IMR-90 (cell line): ENCODE data around the gene PIKFYVE. TPM values are rescaled to one million over a fixed set of nuclear protein-coding genes. Genes with fewer than 3 reads are reported as not detected.

Experiments used
- ATAC-seq: fragments of 200-7000 bp; cut with Tn5 transposase; 2 replicates; pipeline ENCODE4 v1.9.1; 2020; ENCODE audit warnings: low read depth, mild to moderate bottlenecking, moderate library complexity
- BruUV-seq: library from RNA; stranded (reverse); fragments of 400-500 nt; replicated peaks from 2 replicates; lab custom pipeline; 2021; lab: Mats Ljungman, UMichigan
- CTCF ChIA-PET: fragments of 300-600 bp; formaldehyde crosslinking; extraction: SDS; loops from one replicate; lab custom pipeline; 2021; ENCODE audit warnings: antibody characterized with exemption; lab: Yijun Ruan, JAX
- POLR2A ChIA-PET: fragments of 300-600 bp; sonication (Branson Sonifier 250); formaldehyde crosslinking; loops from one replicate; lab custom pipeline; 2022; ENCODE audit warnings: antibody characterized with exemption; ENCODE audit not compliant: unreplicated experiment; lab: Charles Lee
- DNase-seq: peaks from one replicate; pipeline ENCODE4 v3.0.0; 2013
- H2AFZ ChIP-seq: replicated peaks from 2 replicates; pipeline ENCODE3; 2013; ENCODE audit warnings: low read length, mild to moderate bottlenecking; ENCODE audit not compliant: poor library complexity
- H2AK5ac ChIP-seq: 2 replicates; pipeline ENCODE4 v1.6.1; 2013; ENCODE audit warnings: low read depth, low read length, inconsistent platforms
- H2AK9ac ChIP-seq: replicated peaks from 2 replicates; pipeline ENCODE3; 2013; ENCODE audit warnings: mild to moderate bottlenecking, low read depth, low read length, moderate library complexity; ENCODE audit not compliant: poor library complexity
- H2BK120ac ChIP-seq: 2 replicates; pipeline ENCODE4 v1.6.1; 2013; ENCODE audit warnings: low read depth, low read length, inconsistent platforms
- H2BK15ac ChIP-seq: 3 replicates; pipeline ENCODE4 v1.6.1; 2013; ENCODE audit warnings: low read depth, low read length, inconsistent platforms
- H2BK20ac ChIP-seq: 2 replicates; pipeline ENCODE4 v1.6.1; 2013; ENCODE audit warnings: low read depth, mild to moderate bottlenecking, inconsistent platforms, low read length, moderate library complexity
- H2BK5ac ChIP-seq: 2 replicates; pipeline ENCODE4 v1.6.1; 2013; ENCODE audit warnings: mild to moderate bottlenecking, low read depth, low read length, inconsistent platforms; ENCODE audit not compliant: poor library complexity, severe bottlenecking
- H3K14ac ChIP-seq: replicated peaks from 2 replicates; pipeline ENCODE4 v1.6.1; 2013; ENCODE audit warnings: low read depth, low read length, inconsistent platforms
- H3K18ac ChIP-seq: 2 replicates; pipeline ENCODE4 v1.6.1; 2013; ENCODE audit warnings: low read depth, low read length, control low read depth
- H3K23ac ChIP-seq: 2 replicates; pipeline ENCODE4 v1.6.1; 2013; ENCODE audit warnings: low read depth, low read length, inconsistent platforms
- H3K27ac ChIP-seq: 2 replicates; pipeline ENCODE4 v1.5.1; 2013; ENCODE audit warnings: mild to moderate bottlenecking, control low read depth, low read length; ENCODE audit not compliant: insufficient read depth
- H3K27me3 ChIP-seq: 2 replicates; pipeline ENCODE4 v1.6.1; 2013; ENCODE audit warnings: low read length; ENCODE audit not compliant: control insufficient read depth, insufficient read depth
- H3K36me3 ChIP-seq: 2 replicates; pipeline ENCODE4 v1.6.1; 2013; ENCODE audit warnings: low read length, mixed read lengths; ENCODE audit not compliant: control insufficient read depth, insufficient read depth
- H3K4ac ChIP-seq: 2 replicates; pipeline ENCODE4 v1.6.1; 2013; ENCODE audit warnings: low read depth, low read length, inconsistent platforms
- H3K4me1 ChIP-seq: 2 replicates; pipeline ENCODE4 v1.6.1; 2013; ENCODE audit warnings: low read length, mixed read lengths; ENCODE audit not compliant: control insufficient read depth, insufficient read depth
- H3K4me2 ChIP-seq: 2 replicates; pipeline ENCODE4 v1.6.1; 2013; ENCODE audit warnings: low read depth, mild to moderate bottlenecking, control low read depth, low read length, moderate library complexity
- H3K4me3 ChIP-seq: 2 replicates; pipeline ENCODE4 v1.5.1; 2013; ENCODE audit warnings: low read depth, mild to moderate bottlenecking, control low read depth, low read length, moderate library complexity; ENCODE audit not compliant: insufficient read depth
- H3K56ac ChIP-seq: 2 replicates; pipeline ENCODE4 v1.6.1; 2013; ENCODE audit warnings: low read length, inconsistent platforms; ENCODE audit not compliant: insufficient read depth; ENCODE audit errors: extremely low read depth
- H3K79me1 ChIP-seq, 2 experiments: 2 replicates each; pipeline ENCODE4 v1.6.1; 2013; ENCODE audit warnings: low read length in 2 of 2, inconsistent platforms in 1 of 2, low read depth in 1 of 2
- H3K9ac ChIP-seq: 2 replicates; pipeline ENCODE4 v1.6.1; 2013; ENCODE audit warnings: low read depth, low read length, control low read depth
- H3K9me1 ChIP-seq: 2 replicates; pipeline ENCODE4 v1.6.1; 2013; ENCODE audit warnings: low read length, inconsistent platforms; ENCODE audit not compliant: insufficient read depth
- H3K9me3 ChIP-seq: 2 replicates; pipeline ENCODE4 v1.6.1; 2013; ENCODE audit warnings: low read length; ENCODE audit not compliant: control insufficient read depth, insufficient read depth
- H4K20me1 ChIP-seq: 2 replicates; pipeline ENCODE4 v1.6.1; 2013; ENCODE audit warnings: low read length, inconsistent platforms; ENCODE audit not compliant: insufficient read depth
- H4K5ac ChIP-seq: 2 replicates; pipeline ENCODE4 v1.6.1; 2013; ENCODE audit warnings: mild to moderate bottlenecking, low read depth, low read length, control low read depth
- H4K8ac ChIP-seq, 2 experiments: 2 replicates each; pipeline ENCODE4 v1.6.1; 2013; ENCODE audit warnings: low read depth in 2 of 2, low read length in 2 of 2, control low read depth in 1 of 2, inconsistent platforms in 1 of 2
- H4K91ac ChIP-seq: 2 replicates; pipeline ENCODE4 v1.6.1; 2013; ENCODE audit warnings: low read depth, low read length, inconsistent platforms; ENCODE audit not compliant: insufficient read depth
- CEBPB ChIP-seq: IDR thresholded peaks from 2 replicates; pipeline ENCODE4 v1.6.1; 2012; ENCODE audit warnings: low read depth, low read length, improper control_type of control experiment
- FOS ChIP-seq: fragments of 150-350 bp; IDR thresholded peaks from 2 replicates; pipeline ENCODE4 v1.6.1; 2016; ENCODE audit warnings: low read depth, low read length
- RFX5 ChIP-seq: IDR thresholded peaks from 2 replicates; pipeline ENCODE4 v1.8.0; 2012; ENCODE audit warnings: low read depth, mild to moderate bottlenecking, low read length, moderate library complexity
- WGBS, 2 experiments: methylation state at CpG; one replicate each; pipeline versions ENCODE4 v1.1.5 to v1.1.7; 2013; ENCODE audit warnings: missing lambda C conversion rate in 2 of 2; ENCODE audit not compliant: insufficient read length in 1 of 2; ENCODE audit errors: extremely low coverage in 2 of 2; 5-methylcytosine and 5-hydroxymethylcytosine counted together
- dilution Hi-C: fragments of 300-500 bp; cut with HindIII; formaldehyde crosslinking; loops from one replicate; pipeline ENCODE4 v1.14.3; 2018; ENCODE audit warnings: low sequenced_read_pairs; ENCODE audit not compliant: unreplicated experiment
- in situ Hi-C: fragments of 300-500 bp; cut with MboI; formaldehyde crosslinking; loops from 3 replicates; pipeline ENCODE4 v1.14.3; 2019; ENCODE audit warnings: low sequenced_read_pairs, inconsistent platforms, mixed read lengths
- intact Hi-C: fragments of 100-400 bp; cut with micrococcal nuclease; formaldehyde crosslinking; loops from 2 replicates; pipeline ENCODE4 v1.10.0; 2022
- polyA plus RNA-seq, 3 experiments: library from polyadenylated mRNA; depleted of rRNA; stranded (reverse); fragments of >200 nt; gene quantifications; 2 replicates each; pipeline ENCODE4 v1.2.3, GENCODE V29; 2012; ENCODE audit warnings: low replicate concordance in 1 of 3
- total RNA-seq: library from RNA; depleted of rRNA; stranded (reverse); fragments of >200 nt; gene quantifications from 2 replicates; pipeline ENCODE4 v1.2.3, GENCODE V29; 2012

Gene PIKFYVE
- total and polyA plus RNA-seq, 2 of the 4 experiments (the other 2 are of a cell fraction), result 9.3 to 34.6 TPM

DNA sequence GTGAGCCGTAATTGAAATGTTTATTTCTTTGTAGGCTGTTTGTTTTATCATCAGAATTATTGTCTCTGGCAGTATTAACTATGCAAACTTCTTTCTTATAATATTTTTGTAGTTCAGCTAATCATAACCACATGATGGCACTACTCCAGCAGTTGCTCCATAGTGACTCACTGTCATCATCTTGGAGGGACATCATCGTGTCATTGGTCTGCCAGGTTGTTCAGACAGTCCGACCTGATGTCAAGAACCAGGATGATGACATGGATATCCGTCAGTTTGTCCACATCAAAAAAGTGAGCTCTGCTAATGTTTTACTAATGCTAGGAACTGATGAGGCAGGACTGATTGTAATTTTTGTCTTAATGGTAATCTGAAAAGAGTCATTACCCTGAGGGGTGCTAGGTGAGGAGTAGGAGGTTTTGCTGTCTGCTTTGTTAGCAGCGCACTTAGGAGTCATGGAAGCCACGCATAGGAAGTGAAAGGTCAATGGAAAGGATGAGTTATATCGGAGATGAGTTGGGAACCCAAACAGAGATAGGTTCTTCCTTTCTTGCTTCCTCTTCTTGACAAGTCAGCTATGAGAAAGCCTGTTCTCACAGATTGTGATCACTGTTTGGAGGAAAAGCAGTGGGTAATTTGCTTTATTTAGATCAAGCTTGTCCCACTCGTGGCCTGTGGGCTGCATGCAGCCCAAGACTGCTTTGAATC, 49.2 kb downstream of the PIKFYVE start:
- H3K4ac ChIP-seq, result no peak overlapping the region
- ATAC-seq (no peak), DNase-seq (peak; percentile 42)
- H2BK5ac ChIP-seq, result no peak overlapping the region
- in situ Hi-C loops (no loop called here), intact Hi-C loops (no loop called here), dilution Hi-C loops (no loop called here)
- H3K79me1 ChIP-seq, result 0 out of 4 replicates have a peak, but pooled peaks cover 5% of the 10 kb centered on the region in 2 experiments
- ChIA-PET POLR2A (no interaction called here), CTCF (interaction anchor here (0.6 to 0.7 kb wide), 2 partner anchors 30 to 140 kb away, joined by 3 read pairs; no protein-coding TSS in a partner anchor)
- H3K27ac ChIP-seq, result no peak overlapping the region
- BruUV-seq, result no TSS peak
- no peaks in the 10 kb centered on the region for H3K9me3 ChIP-seq
- no peak overlapping the region for H3K18ac ChIP-seq
- H2BK20ac ChIP-seq, result no peak overlapping the region
- no peak overlapping the region for H2AFZ ChIP-seq
- H3K4me2 ChIP-seq, result no peak overlapping the region
- no peak overlapping the region for H4K5ac ChIP-seq
- H4K8ac ChIP-seq, result no peak overlapping the region
- H3K14ac ChIP-seq, result no peak overlapping the region
- 100% methylated on average over 2 of the region's 8 CpGs; no CpG with 5 or more reads in 1 of the 2 experiments for WGBS, 2 experiments
- no peaks in the 10 kb centered on the region for H3K27me3 ChIP-seq
- no peak overlapping the region for H4K91ac ChIP-seq
- H2BK15ac ChIP-seq, result no peak overlapping the region
- H3K9me1 ChIP-seq, result no peaks in the 10 kb centered on the region
- H2AK9ac ChIP-seq, result no peak overlapping the region
- no peaks in the 10 kb centered on the region for H4K20me1 ChIP-seq
- TF ChIP-seq CEBPB (peak; percentile 48), FOS (no peak), RFX5 (no peak)
- H3K4me3 ChIP-seq, result no peak overlapping the region
- peaks cover 22% of the 10 kb centered on the region for H3K36me3 ChIP-seq
- no peak overlapping the region for H2BK120ac ChIP-seq
- no peaks in the 10 kb centered on the region for H3K4me1 ChIP-seq
- no peak overlapping the region for H2AK5ac ChIP-seq
- H3K23ac ChIP-seq, result no peak overlapping the region
- H3K56ac ChIP-seq, result no peak overlapping the region
- no peak overlapping the region for H3K9ac ChIP-seq
